GM18867 (cell line): ENCODE measurements around the gene SLC2A13.
"Not testable (repeated sequence)": the region's sequence is repeated elsewhere in the genome, so short reads cannot be mapped to it uniquely, and the experiment has no call there.

Experiments used
- ATAC-seq: cut with Tn5 transposase; IDR thresholded peaks from one replicate; pipeline ENCODE4 v1.9.1; 2021; ENCODE audit warnings: mild to moderate bottlenecking, moderate library complexity; ENCODE audit not compliant: unreplicated experiment

SLC2A13 gene

DNA sequence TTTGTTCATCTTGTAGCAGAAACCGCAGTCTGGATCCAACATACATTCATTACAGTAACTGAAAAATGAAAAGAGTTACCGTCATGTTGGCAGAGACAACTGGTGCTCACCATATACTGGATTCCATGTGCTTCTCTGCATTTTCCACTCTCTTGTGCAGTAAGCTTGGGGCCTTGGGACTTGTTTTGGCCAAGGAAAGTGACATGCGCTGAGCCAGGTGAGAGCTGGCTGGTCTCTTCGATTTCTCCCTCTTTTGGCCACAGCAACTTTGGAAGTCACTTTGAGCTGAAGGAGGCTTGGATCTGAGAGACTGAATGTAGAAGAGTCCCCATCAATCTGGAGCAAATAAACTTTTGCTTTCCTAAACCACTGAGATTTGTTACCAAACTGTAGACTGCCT is 275.7 kb downstream of the SLC2A13 start:
- no peak for ATAC-seq

DNA sequence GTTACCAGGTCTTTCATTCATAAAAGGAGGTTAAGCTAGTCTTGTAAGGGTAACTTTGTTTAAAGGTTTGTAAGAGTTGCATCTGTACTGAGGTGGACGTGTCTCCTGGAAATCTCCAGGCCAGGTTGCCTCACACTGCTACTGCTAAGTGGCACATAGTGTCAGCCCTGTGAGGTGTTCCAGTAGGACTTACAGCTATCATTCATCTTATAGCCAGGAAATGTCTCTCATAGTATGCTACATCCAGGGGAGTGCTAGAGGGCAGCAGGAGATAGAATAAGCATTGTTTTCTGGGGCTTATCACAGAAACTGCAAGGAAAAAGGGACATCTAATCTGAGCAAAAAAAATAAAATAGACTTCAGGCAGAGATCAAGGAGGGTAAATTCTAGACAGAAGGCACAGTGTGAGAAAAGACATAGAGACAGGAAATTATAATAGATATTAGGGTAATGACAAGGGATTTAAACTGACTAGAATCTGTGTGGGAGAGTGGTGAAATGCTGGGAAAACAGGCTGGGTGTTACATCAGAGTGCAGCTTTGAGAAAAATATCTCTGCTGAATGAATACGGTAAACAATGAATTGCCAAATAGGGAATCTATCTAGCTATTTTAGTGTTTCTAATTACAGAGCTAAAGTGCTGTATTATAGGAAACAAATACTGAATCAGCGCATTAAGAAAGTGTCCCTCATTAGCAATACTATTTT is 281.2 kb downstream of the SLC2A13 start:
- no peak for ATAC-seq

DNA sequence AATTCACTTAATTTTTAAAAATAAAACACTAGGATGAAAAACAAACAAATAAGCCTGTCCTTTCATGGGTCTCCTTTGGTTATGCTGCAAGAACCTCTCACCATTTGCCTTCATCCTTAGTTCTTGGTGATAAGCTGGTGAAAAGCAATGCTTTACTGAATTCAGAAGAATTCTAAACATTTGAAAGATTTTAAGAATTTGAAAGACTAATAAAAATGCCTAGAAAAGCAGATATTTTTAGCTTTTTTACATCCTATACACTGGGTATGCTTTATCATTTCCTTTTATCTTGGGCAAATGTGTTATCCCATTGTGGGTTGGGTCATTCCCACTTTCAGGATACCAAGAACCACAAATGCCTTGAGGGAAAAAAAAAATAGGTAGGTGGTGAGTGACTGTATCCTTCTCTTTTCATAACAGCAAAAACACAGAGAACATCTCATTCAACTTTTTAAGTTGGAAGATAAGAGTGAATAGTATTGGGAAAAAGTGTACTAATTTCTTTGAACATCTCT is 289.2 kb downstream of the SLC2A13 start:
- ATAC-seq = no peak

DNA sequence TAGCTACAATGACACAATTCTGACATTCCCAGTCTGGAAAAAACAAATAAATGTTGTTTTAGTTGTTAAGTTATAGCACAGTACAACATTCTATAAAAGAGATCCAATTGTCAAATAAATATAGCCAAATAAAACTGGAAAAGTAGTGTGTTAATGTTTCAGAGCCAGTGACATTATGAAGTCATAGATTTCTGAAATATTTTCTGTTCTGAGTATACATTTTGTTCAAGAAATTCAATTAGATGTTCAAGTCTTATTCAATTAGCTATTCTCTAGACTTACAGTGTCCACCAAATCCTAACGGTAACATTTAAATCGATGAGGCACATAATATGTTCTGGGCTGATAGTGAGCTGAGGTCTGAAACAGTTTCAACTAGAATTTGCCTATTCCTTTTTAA is 290.1 kb downstream of the SLC2A13 start:
- no peak for ATAC-seq

DNA sequence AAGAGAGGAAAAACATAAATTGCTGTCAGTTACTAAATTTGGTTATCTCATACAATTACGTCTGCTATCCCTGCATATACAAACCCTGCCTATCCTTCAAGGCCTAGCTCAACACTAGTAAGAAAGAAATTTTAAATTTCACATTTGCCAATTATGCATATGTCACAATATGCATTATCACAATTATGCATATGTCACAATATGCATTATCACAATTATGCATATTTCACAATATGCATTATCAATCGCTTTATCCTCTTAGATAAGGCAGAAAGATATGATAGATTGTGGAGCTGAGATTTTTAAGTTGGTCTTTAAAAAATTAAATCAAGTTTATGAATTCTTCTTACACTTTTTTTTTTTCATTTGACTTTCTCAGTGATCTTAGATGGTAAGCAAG is 291.3 kb downstream of the SLC2A13 start:
- ATAC-seq = no peak

DNA sequence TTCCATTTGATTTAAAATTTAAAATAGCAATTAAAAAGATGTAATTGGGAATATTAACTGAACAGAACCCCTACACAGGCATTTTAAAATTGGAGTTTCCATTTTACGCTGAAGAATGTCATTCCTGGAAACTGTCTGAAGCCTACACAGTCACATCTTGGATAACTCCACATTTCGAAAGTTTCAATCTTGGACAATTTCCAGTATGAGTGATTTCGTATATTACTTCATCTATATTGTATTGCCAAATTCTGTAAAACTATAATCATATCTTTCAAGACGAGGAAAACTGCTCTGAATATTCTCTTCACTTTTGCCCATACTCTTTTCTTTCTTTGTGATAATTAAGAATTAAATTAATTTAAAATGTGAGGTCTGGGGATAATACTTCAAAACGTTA is 292.1 kb downstream of the SLC2A13 start:
- ATAC-seq = no peak

DNA sequence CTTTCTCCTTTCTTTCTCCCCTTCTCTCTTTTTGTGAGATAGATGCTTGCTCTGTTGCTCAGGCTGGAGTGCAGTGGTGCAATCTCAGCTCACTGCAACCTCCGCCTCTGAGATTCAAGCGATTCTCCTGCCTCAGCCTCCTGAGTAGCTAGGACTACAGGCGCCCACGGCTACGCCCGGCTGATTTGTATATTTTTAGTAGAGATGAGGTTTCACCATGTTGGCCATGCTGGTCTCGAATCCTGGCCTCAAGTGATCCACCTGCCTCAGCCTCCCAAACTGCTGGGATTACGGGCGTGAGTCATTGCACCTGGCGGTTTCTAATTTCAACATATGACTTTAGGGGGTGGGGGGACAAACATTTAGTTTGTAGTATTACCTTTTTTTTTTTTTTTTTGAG is 293.4 kb downstream of the SLC2A13 start:
- ATAC-seq = not testable (repeated sequence)

DNA sequence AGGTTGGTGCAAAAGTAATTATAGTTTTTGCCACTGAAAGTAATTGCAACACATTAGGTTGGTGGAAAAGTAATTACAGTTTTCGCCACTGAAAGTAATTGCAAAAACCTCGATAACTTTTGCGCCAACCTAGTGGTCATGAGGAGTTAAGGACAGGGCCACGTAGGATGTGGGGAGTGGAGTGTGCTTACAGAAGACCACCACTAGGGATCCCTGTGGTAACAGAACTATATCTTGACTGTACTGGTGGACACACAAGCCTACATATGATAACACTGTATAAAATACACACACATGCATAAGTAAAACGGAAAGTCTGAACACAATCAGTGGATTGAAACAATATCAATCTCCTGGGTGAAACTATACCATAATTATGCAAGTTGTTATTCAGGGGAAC is 298.8 kb downstream of the SLC2A13 start:
- peak; percentile 62 for ATAC-seq

DNA sequence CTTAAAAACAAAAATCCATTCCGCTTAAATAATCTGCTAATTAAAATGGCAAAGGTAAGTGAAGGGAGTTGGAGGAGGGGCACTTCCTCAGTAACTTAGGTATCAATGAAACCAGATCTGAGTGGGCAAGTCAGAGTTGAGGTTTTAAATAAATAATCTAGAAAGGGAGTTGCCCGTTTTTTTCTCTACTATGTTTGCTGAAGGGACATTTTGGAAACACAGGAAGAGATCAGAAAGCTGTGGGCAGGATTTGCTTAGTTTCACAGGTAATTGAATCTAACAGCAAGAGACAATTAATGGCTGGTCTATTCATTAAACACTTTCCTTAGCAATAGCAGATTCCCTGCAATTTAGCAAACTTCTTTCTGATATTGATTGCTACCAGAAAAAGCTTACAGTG is 300.2 kb downstream of the SLC2A13 start:
- ATAC-seq = no peak

DNA sequence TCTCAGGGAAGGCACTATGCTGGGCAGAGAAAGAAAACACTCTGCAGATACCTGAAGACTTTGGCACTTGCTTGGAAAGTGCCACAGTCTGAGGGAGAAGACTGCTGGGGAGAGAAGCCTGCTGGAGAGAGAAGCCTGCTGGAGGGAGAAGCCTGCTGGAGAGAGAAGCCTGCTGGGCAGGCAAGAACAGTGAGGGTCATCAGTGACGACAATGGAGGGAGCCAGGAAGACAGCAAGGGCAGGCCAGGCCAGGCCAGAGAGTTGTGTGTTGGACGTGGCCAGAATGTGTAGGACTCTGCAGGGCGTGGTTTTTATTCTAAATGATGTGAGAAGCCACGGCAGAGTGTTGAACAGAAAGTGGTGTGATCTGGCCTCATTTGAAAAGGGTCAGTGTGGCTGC is 301.0 kb downstream of the SLC2A13 start:
- no peak for ATAC-seq

DNA sequence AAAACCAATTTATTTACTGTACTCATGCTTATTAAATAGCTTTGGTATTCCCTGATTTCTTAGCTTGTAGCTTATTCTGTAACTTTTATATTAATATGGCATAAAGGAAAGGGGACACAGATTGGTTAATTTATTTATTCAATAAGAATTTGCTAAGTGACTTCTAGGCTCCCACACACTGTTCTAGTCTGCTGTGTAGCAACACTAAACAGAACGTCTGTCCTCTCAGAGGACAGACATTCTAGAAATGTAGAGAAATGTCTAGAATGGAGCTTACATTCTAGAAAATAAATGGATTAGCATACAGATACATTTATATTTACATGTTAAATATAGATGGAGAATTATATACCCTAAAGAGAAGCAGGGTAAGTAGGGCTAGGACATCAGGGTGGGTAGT is 301.4 kb downstream of the SLC2A13 start:
- no peak for ATAC-seq

DNA sequence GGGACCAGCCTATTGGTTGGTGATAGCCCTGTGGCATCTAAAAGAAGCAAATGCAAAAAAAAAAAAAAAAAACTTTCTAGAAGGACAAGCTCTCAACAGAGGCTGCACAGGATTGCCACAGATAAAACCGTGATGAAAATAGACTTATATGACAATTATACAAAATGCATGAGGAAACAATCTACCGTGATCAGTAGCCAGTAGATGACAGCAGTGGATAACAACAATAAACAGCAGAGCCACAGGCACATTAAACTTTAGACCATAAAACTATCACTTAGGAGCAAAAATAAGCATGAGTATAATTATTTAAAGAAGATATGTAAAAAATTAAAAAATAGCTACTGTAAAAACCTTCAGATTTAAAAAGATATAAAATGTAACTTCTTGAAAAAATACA is 302.7 kb downstream of the SLC2A13 start:
- no peak for ATAC-seq

DNA sequence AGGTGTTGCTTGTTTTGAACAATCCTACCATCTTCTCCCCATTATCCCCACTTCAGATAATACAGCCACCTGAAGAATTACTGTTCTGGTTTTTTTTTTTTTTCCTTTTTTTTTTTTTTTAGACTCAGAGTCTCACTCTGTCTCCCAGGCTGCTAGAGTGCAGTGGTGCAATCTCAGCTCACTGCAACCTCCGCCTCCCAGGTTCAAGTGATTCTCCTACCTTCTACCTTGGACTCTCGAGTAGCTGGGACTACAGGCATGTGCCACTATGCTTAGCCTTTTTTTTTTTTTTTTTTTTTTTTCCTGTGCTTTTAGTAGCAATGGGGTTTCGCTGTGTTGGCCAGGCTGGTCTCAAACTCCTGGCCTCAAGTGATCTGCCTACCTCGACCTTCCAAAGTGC is 306.9 kb downstream of the SLC2A13 start:
- no peak for ATAC-seq

DNA sequence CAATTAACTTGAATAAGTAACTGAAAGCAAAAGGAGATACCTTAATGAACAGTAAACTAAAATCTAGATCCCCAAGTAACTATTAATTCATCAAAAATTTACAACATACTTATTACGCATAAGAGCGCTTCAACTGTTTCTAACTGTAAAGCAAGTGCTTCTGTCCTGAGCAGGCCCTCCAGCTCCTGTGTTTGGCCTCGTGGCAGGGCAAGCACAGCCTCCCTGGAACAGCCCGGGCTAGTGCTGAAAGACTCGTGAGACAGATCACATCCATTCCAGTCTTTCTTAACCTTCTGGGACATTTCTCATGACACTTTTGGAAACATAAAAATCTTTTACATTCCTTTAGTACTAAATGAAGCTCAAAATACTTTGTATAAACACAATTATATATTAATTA is 307.5 kb downstream of the SLC2A13 start:
- no peak for ATAC-seq

DNA sequence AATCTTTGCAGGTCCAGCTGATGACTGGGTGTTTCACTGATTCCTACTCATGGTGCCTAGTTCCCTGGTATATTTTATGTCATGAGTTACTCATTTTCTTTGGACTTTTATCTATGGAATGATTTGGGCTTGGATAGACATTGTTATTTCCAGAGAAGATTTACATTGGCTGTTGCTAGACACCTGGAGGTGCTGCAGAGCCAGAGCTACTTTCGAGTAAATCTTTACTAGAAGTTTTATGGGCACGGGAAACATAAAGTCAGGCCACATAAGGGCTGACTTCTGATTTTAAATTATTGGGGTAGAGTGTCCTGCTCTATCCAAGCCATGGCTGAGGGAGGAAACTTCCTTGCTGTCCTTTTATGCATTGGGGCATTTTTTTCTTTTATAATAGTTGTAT is 310.4 kb downstream of the SLC2A13 start:
- no peak for ATAC-seq

DNA sequence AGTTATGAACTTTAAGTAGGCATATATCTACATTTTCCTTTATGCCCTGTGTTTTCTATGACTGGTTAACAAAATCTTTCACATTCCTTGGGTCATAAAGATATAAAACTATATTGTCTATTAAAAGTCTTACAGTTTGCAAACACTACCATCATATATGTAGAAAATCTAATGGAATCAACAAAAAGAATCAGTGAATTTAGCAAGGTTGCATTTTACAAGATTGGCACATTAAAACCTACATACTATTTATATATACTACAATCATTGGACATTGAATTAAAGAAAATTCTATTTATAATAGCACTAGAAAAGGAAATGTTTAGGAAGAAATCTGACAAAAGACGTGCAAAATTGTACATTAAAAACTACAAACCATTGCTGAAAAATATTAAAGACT is 312.9 kb downstream of the SLC2A13 start:
- ATAC-seq = no peak

DNA sequence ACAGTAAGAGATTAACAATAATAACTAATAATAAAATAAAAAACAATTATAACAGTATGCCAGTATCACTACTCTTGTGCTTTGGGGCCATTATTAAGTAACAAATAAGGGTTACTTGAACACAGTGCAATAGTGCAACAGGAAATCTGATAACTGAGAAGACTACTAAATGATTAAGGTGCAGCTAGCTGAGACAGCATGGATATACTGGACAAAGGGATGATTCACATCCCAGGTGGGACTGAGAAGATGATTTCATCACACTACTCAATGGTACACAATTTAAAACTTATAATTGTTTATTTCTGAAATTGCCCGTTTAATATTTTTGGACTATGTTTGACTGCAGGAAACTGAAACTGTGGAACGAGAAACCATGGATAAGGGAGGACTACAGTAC is 317.6 kb downstream of the SLC2A13 start:
- no peak for ATAC-seq

DNA sequence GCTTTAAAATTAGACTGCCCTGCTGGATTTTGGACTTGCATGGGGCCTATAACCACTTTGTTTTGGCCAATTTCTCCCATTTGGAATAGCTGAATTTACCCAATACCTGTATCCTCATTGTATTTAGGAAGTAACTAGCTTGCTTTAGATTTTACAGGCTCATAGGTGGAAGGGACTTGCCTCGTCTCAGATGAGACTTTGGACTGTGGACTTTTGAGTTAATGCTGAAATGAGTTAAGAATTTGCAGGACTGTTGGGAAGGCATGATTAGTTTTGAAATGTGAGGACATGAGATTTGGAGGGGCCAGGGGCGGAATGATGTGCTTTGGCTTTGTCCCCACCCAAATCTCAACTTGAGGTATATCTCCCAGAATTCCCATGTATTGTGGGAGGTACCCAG is 320.1 kb downstream of the SLC2A13 start:
- not testable (repeated sequence) for ATAC-seq

DNA sequence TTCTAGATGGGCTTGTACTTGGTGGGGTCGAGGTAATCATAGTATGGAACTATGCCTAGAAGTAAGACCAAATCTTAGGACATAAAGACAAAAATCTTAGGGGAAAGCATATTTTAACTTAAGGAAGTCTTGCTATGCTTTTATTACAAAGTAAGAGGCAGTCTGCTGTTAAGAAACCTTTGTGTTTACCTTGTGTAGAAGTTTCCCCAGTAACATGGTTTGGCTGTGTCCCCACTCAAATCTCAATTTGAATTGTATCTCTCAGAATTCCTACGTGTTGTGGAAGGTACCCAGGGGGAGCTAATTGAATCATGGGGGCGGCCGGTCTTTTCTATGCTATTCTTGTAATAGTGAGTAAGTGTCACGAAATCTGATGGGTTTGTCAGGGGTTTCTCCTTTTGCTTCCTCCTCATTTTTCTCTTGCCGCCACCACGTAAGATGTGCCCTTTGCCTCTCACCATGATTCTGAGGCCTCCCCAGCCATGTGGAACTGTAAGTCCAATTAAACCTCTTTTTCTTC is 323.8 kb downstream of the SLC2A13 start:
- ATAC-seq = no peak

DNA sequence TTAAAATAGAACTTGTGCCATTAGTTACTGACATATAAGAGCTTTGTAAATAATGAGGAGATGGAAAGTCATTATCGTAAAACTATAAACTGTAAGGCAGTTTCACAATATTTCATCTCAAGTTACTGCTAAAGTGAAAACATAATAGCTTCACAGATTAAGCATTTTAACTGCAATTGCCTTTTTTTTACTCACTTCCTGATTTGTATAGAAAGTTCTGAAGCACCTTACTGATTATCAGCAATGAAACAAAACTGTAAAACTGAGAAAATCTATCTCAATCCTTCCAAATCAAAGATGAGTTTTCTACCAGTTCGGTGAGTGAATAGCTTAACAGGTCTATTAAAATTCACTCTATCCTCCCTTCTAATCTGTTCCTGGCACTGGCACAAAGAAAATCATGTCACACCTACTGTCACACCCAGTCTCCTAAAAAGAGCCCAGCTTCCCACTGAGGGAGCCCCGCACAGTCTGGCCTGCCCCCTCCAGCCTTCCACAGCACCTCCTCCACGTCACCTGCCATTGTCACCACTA is 324.9 kb downstream of the SLC2A13 start:
- ATAC-seq = no peak

DNA sequence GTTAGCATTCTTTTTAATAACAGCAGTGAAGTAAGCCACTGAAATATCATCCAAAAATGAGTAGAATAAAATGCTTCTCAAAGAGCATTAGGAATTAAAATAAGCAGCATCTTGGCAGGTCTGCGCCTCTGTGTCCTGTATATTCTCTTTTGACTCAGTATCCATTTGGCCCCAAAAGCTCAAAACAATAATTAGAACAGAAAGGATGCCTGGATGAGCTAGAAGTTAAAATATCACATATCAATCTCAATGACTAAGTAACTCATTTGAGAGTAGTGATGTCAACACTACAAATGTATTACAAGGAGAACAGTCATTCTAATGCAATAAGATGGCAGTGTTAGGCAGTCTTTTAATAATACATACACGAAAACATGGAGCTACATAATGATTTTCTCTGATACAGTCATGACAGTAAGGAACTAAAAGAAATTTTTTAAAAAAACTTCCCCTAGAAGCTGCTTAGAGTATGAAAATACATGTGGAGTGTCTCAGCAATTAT is 325.4 kb downstream of the SLC2A13 start:
- no peak for ATAC-seq

DNA sequence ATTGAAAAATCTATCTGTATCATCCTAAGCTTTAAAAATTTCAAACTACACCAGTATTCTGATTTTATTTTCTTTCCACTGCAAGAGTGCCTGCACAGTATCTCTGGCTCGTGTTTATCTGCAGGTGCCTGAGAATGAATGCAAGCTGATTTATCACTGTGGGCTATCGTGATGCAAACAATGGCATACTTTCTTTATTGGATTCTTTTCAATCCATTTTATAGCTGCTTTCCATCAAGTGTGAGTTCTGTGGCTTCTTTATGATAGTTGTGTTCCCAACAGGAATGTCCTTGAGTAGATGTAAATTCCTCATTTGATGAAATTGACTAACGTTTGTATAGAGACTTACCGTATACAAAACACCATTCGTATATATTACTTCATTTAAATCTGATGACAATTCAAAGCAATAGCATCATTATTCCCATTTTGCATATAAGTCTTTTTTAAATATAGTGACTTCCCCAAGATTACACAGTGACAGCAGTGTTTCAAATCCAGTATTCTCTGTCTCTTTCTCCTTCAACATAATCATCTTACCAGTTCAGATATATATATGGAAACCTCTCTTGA is 326.0 kb downstream of the SLC2A13 start:
- no peak for ATAC-seq
